HEK293 (cell line): ENCODE results near the gene TMEM92.
A peak's percentile ranks its signal among the peaks of the same experiment; 100 is the strongest.

Experiments used
- CTCF ChIP-seq: fragments of 450-650 bp; formaldehyde crosslinking; IDR thresholded peaks from 2 replicates; pipeline ENCODE4 v1.5.1; 2016; ENCODE audit warnings: missing biosample characterization, missing genetic modification characterization
- EGR2 ChIP-seq: fragments of 450-650 bp; formaldehyde crosslinking; IDR thresholded peaks from 2 replicates; pipeline ENCODE4 v1.5.1; 2016; ENCODE audit warnings: low read depth, missing biosample characterization, missing genetic modification characterization
- GLIS1 ChIP-seq: fragments of 450-650 bp; formaldehyde crosslinking; IDR thresholded peaks from 2 replicates; pipeline ENCODE4 v1.5.1; 2016; ENCODE audit warnings: missing biosample characterization, missing genetic modification characterization
- GLIS2 ChIP-seq: fragments of 450-650 bp; formaldehyde crosslinking; IDR thresholded peaks from 2 replicates; pipeline ENCODE4 v1.5.1; 2016; ENCODE audit warnings: missing biosample characterization, missing genetic modification characterization
- KLF16 ChIP-seq: fragments of 450-650 bp; formaldehyde crosslinking; IDR thresholded peaks from 2 replicates; pipeline ENCODE4 v1.5.1; 2017; ENCODE audit warnings: missing biosample characterization, missing genetic modification characterization
- KLF8 ChIP-seq: fragments of 450-650 bp; formaldehyde crosslinking; IDR thresholded peaks from 2 replicates; pipeline ENCODE4 v1.5.1; 2016; ENCODE audit warnings: missing biosample characterization, missing genetic modification characterization
- OSR2 ChIP-seq: fragments of 450-650 bp; formaldehyde crosslinking; IDR thresholded peaks from 2 replicates; pipeline ENCODE4 v1.5.1; 2016; ENCODE audit warnings: missing biosample characterization, missing genetic modification characterization
- PATZ1 ChIP-seq: fragments of 450-650 bp; formaldehyde crosslinking; IDR thresholded peaks from 2 replicates; pipeline ENCODE4 v1.5.1; 2016; ENCODE audit warnings: missing biosample characterization, missing genetic modification characterization
- SALL2 ChIP-seq: fragments of 450-650 bp; formaldehyde crosslinking; IDR thresholded peaks from 2 replicates; pipeline ENCODE4 v1.5.0; 2017; ENCODE audit warnings: missing biosample characterization, mild to moderate bottlenecking, missing genetic modification characterization, borderline replicate concordance
- SCRT1 ChIP-seq: fragments of 450-650 bp; formaldehyde crosslinking; IDR thresholded peaks from 2 replicates; pipeline ENCODE4 v1.5.1; 2016; ENCODE audit warnings: missing biosample characterization, missing genetic modification characterization, borderline replicate concordance
- SCRT2 ChIP-seq: fragments of 450-650 bp; formaldehyde crosslinking; IDR thresholded peaks from 2 replicates; pipeline ENCODE4 v1.5.1; 2016; ENCODE audit warnings: missing biosample characterization, missing genetic modification characterization
- SP3 ChIP-seq: fragments of 450-650 bp; formaldehyde crosslinking; IDR thresholded peaks from 2 replicates; pipeline ENCODE4 v1.5.1; 2016; ENCODE audit warnings: missing biosample characterization, missing genetic modification characterization
- YY2 ChIP-seq: fragments of 450-650 bp; formaldehyde crosslinking; IDR thresholded peaks from 2 replicates; pipeline ENCODE4 v1.5.1; 2016; ENCODE audit warnings: missing biosample characterization, missing genetic modification characterization
- ZBTB7A ChIP-seq: fragments of 450-650 bp; formaldehyde crosslinking; IDR thresholded peaks from 2 replicates; pipeline ENCODE4 v1.5.1; 2016; ENCODE audit warnings: low read depth, missing biosample characterization, missing genetic modification characterization
- ZFHX2 ChIP-seq: fragments of 450-650 bp; formaldehyde crosslinking; conservative IDR thresholded peaks from 2 replicates; pipeline ENCODE4 v1.5.1; 2016; ENCODE audit warnings: missing biosample characterization, missing genetic modification characterization
- ZFP3 ChIP-seq: fragments of 450-650 bp; formaldehyde crosslinking; IDR thresholded peaks from 2 replicates; pipeline ENCODE4 v1.5.1; 2016; ENCODE audit warnings: low read depth, missing biosample characterization, missing genetic modification characterization
- ZIC2 ChIP-seq: fragments of 450-650 bp; formaldehyde crosslinking; IDR thresholded peaks from 2 replicates; pipeline ENCODE4 v1.5.1; 2016; ENCODE audit warnings: missing biosample characterization, missing genetic modification characterization
- ZNF2 ChIP-seq: fragments of 450-650 bp; formaldehyde crosslinking; IDR thresholded peaks from 2 replicates; pipeline ENCODE4 v1.5.1; 2016; ENCODE audit warnings: missing biosample characterization, missing genetic modification characterization
- ZNF362 ChIP-seq: fragments of 450-650 bp; formaldehyde crosslinking; IDR thresholded peaks from 2 replicates; pipeline ENCODE4 v1.5.1; 2016; ENCODE audit warnings: missing biosample characterization, missing genetic modification characterization
- ZNF394 ChIP-seq: fragments of 450-650 bp; formaldehyde crosslinking; IDR thresholded peaks from 2 replicates; pipeline ENCODE4 v1.5.1; 2016; ENCODE audit warnings: missing biosample characterization, missing genetic modification characterization, mild to moderate bottlenecking, moderate library complexity, borderline replicate concordance
- ZNF423 ChIP-seq: fragments of 450-650 bp; formaldehyde crosslinking; IDR thresholded peaks from 2 replicates; pipeline ENCODE4 v1.5.1; 2016; ENCODE audit warnings: missing biosample characterization, missing genetic modification characterization
- ZNF433 ChIP-seq: fragments of 450-650 bp; formaldehyde crosslinking; IDR thresholded peaks from 2 replicates; pipeline ENCODE4 v1.5.1; 2016; ENCODE audit warnings: missing biosample characterization, missing genetic modification characterization, low read depth
- ZNF585B ChIP-seq: fragments of 450-650 bp; formaldehyde crosslinking; IDR thresholded peaks from 2 replicates; pipeline ENCODE4 v1.5.1; 2016; ENCODE audit warnings: missing biosample characterization, missing genetic modification characterization
- ZNF654 ChIP-seq: fragments of 450-650 bp; formaldehyde crosslinking; IDR thresholded peaks from 2 replicates; pipeline ENCODE4 v1.5.1; 2016; ENCODE audit warnings: low read depth, missing biosample characterization, missing genetic modification characterization
- ZNF76 ChIP-seq: fragments of 450-650 bp; formaldehyde crosslinking; IDR thresholded peaks from 2 replicates; pipeline ENCODE4; 2016; ENCODE audit warnings: low read depth, missing biosample characterization, missing genetic modification characterization, borderline replicate concordance
- ZNF776 ChIP-seq: fragments of 450-650 bp; formaldehyde crosslinking; IDR thresholded peaks from 2 replicates; pipeline ENCODE4 v1.5.0; 2017; ENCODE audit warnings: missing biosample characterization, missing genetic modification characterization, borderline replicate concordance
- ZSCAN16 ChIP-seq: fragments of 450-650 bp; formaldehyde crosslinking; IDR thresholded peaks from 2 replicates; pipeline ENCODE4 v1.5.1; 2016; ENCODE audit warnings: missing biosample characterization, missing genetic modification characterization
- ZXDB ChIP-seq: fragments of 450-650 bp; formaldehyde crosslinking; IDR thresholded peaks from 2 replicates; pipeline ENCODE4 v1.5.1; 2016; ENCODE audit warnings: missing biosample characterization, missing genetic modification characterization

TMEM92 gene

GRCh38 chr17:50297407-50297865 is 23.2 kb downstream of the TMEM92 start (continued):
- TF ChIP-seq ZIC2 (tag by site-specific recombination) (peak; percentile 95), ZNF362 (tag by site-specific recombination) (no peak), EGR2 (tag by site-specific recombination) (0 out of 2 replicates have a peak, but pooled peaks have one; percentile 40), ZXDB (0 out of 2 replicates have a peak, but pooled peaks have one; percentile 31), OSR2 (tag by site-specific recombination) (no peak), KLF16 (tag by site-specific recombination) (no peak), ZNF423 (tag by site-specific recombination) (peak; percentile 96), CTCF (tag by site-specific recombination) (peak; percentile 92), SCRT2 (tag by site-specific recombination) (peak; percentile 93), SCRT1 (tag by site-specific recombination) (peak; percentile 93), ZNF585B (tag by site-specific recombination) (no peak), SALL2 (tag by site-specific recombination) (no peak), ZNF2 (tag by site-specific recombination) (peak; percentile 39; the same call in 1 of the 2 replicates), ZNF776 (tag by site-specific recombination) (no peak), ZNF76 (tag by site-specific recombination) (no peak), GLIS1 (tag by site-specific recombination) (peak; percentile 79), ZFP3 (tag by site-specific recombination) (no peak), KLF8 (tag by site-specific recombination) (peak; percentile 39; the same call in 1 of the 2 replicates), YY2 (tag by site-specific recombination) (no peak), SP3 (no peak), ZBTB7A (tag by site-specific recombination) (no peak), ZSCAN16 (tag by site-specific recombination) (no peak), GLIS2 (tag by site-specific recombination) (peak; percentile 86), PATZ1 (tag by site-specific recombination) (peak; percentile 81), ZNF394 (no peak), ZFHX2 (tag by site-specific recombination) (peak; percentile 53; the same call in 1 of the 2 replicates), ZNF433 (tag by site-specific recombination) (no peak), ZNF654 (tag by site-specific recombination) (peak; percentile 95)
- TF ChIP-seq, all 188 proteins: peak for 15
